ENCODE measurements around the gene ASF1B. TPM values are rescaled to one million over a fixed set of nuclear protein-coding genes. Genes with fewer than 3 reads are reported as not detected.

Gene ASF1B
- total RNA-seq, 1 experiment from 2014 or later, result 38.4 TPM

GRCh38 chr19:14091081-14091812 is 45.1 kb downstream of the ASF1B start:
- ATAC-seq (peak; percentile 40), DNase-seq (ENCODE audit: low spot score) (peak; percentile 35)
- peak overlapping the region; percentile 95 for H3K4me3 Mint-ChIP-seq
- POLR2A ChIA-PET, result interaction anchor here (0.6 to 1.1 kb wide), 2 partner anchors 13 to 46 kb away, joined by 3 read pairs; no protein-coding TSS in a partner anchor
- CTCF ChIA-PET, result interaction anchor here (0.6 to 1.7 kb wide), 12 partner anchors 12 to 323 kb away, joined by 3 to 12 read pairs (median 4); partner anchors contain the start of genes ASF1B, IL27RA and MISP3
- H3K27me3 Mint-ChIP-seq (ENCODE audit: low read depth), result peaks cover 30% of the 10 kb centered on the region
- H3K36me3 Mint-ChIP-seq, result peaks cover 30% of the 10 kb centered on the region
- peaks cover 13% of the 10 kb centered on the region for H3K9me3 Mint-ChIP-seq
- peak overlapping the region; percentile 94; the same call in 1 of the 2 replicates for H3K27ac Mint-ChIP-seq
- H3K4me1 Mint-ChIP-seq, result peaks cover 13% of the 10 kb centered on the region
- no peak for TF ChIP-seq SOX15 (CRISPR knock-in tag; IDR thresholded peaks at IDR 0.05)
- TF ChIP-seq FOXJ3 (CRISPR knock-in tag; IDR thresholded peaks at IDR 0.05; ENCODE audit: borderline replicate concordance), result no peak
- no peak for TF ChIP-seq ZBTB43 (CRISPR knock-in tag; IDR thresholded peaks at IDR 0.05)
- no peak for TF ChIP-seq CDX4 (CRISPR knock-in tag; IDR thresholded peaks at IDR 0.05; ENCODE audit: borderline replicate concordance)
- peak; percentile 68 for TF ChIP-seq ZNF423 (CRISPR knock-in tag; IDR thresholded peaks at IDR 0.05)
- TF ChIP-seq TP53 (CRISPR knock-in tag; IDR thresholded peaks at IDR 0.05), result no peak
- TF ChIP-seq ZNF263 (CRISPR knock-in tag; IDR thresholded peaks at IDR 0.05; ENCODE audit: low read depth), result no peak
- no peak for TF ChIP-seq ARID4B (CRISPR knock-in tag; IDR thresholded peaks at IDR 0.05; ENCODE audit: borderline replicate concordance)
- peak; percentile 72; the same call in 1 of the 2 replicates for TF ChIP-seq E2F5 (CRISPR knock-in tag; IDR thresholded peaks at IDR 0.05)
- no peak for TF ChIP-seq STAT6 (CRISPR knock-in tag; conservative IDR thresholded peaks at IDR 0.05; ENCODE audit: low read depth)
- no peak for TF ChIP-seq SMAD4 (CRISPR knock-in tag; IDR thresholded peaks at IDR 0.05)
- no peak for TF ChIP-seq ZNF138 (CRISPR knock-in tag; conservative IDR thresholded peaks at IDR 0.05)
- TF ChIP-seq CREM (CRISPR knock-in tag; IDR thresholded peaks at IDR 0.05), result no peak
- no peak for TF ChIP-seq USF2 (CRISPR knock-in tag; IDR thresholded peaks at IDR 0.05)
- TF ChIP-seq SMAD3 (CRISPR knock-in tag; IDR thresholded peaks at IDR 0.05; ENCODE audit: borderline replicate concordance), result no peak
- TF ChIP-seq ESRRA (CRISPR knock-in tag; IDR thresholded peaks at IDR 0.05; ENCODE audit: borderline replicate concordance), result no peak
- no peak for TF ChIP-seq RELA (CRISPR knock-in tag; IDR thresholded peaks at IDR 0.05; ENCODE audit: borderline replicate concordance)
- no peak for TF ChIP-seq ZNF416 (CRISPR knock-in tag; IDR thresholded peaks at IDR 0.05)
- no peak for TF ChIP-seq AFF4 (CRISPR knock-in tag; IDR thresholded peaks at IDR 0.05; ENCODE audit: borderline replicate concordance)
- no peak for TF ChIP-seq GABPB1 (CRISPR knock-in tag; IDR thresholded peaks at IDR 0.05)
- no peak for TF ChIP-seq MYBL2 (CRISPR knock-in tag; IDR thresholded peaks at IDR 0.05)
- TF ChIP-seq ZNF317 (CRISPR knock-in tag; IDR thresholded peaks at IDR 0.05; ENCODE audit: borderline replicate concordance, low read depth), result no peak

Data from WTC11 (cell line).